Kidney glomerular epithelial cell (primary cell): ENCODE data around the gene SRGAP3.
A peak's percentile ranks its signal among the peaks of the same experiment; 100 is the strongest.

Experiments used
- DNase-seq: peaks from one replicate; lab custom pipeline; 2025; lab: John Stamatoyannopoulos, UW

Gene SRGAP3

DNA sequence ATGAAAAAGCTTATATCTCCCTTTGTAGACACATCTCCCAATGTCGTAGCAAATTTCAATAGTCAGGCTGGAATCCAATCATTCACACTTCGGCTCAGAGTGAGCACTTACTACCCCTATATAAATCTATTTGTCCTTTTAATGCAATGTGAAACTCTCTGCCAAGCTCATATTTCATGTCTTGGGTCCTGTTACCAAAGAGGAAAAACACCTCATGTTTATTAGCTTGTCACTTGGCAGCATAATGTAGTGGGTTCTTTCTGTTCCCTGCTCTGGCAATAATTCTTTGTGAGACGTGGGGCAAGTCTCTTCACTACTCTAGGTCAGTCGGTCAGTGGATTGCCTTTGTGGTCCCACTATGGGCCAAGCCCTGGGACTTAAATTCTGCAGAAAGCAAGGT lies 107.1 kb downstream of the SRGAP3 start:
- no peak for DNase-seq

DNA sequence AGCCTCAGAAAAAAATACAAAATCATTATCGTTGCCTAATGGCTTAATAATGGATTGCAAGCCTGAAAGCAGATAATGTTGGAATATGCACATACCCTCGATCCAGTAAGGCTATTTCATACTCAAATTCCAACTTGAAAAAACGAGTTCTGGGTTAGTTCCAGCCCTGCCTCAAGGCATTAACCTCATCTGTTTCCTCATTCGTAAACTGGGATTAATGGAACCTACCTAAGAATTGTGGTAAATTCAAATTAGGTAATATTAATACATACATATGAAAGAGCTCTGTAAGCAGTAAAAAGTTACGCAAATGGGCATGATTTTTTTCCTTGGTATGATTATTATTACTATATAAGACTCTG lies 107.5 kb downstream of the SRGAP3 start:
- DNase-seq: no peak

DNA sequence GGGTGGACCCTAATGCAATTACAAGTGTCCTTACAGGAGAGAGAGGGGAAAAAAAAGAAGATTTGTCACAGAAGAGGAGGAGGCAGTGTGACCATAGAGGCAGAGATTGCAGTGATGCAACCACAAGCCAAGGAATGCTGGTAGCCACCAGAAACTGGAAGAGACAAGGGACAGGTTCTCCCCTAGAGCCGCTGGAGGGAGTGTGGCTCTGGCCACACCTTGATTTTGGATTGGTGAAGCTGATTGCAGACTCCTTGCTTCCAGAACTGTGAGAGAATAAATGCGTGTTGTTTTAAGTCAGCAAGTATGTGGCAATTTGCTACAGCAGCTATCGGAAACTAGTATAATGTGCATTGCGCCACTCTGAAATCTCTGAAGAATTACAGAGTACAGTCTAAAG lies 110.1 kb downstream of the SRGAP3 start:
- no peak for DNase-seq

DNA sequence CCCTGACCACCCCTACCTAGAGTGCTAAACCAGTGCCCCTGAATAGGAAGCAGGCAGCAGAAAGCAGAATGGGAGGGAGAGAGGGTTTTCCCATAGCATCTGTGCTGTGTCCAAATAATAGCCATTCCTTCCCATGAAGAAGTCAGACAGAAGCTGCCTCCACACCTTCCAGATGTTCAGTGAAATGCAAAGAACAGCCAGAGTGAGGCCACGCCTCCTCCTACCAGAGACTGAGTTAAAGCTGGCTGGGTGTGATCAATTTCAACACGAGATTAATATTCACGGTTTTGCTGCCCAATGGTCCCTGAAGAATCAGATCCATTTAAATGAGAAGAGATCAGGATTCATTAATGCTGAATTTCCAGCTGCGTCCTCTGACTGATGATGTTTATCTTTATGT lies 111.8 kb downstream of the SRGAP3 start:
- no peak for DNase-seq

DNA sequence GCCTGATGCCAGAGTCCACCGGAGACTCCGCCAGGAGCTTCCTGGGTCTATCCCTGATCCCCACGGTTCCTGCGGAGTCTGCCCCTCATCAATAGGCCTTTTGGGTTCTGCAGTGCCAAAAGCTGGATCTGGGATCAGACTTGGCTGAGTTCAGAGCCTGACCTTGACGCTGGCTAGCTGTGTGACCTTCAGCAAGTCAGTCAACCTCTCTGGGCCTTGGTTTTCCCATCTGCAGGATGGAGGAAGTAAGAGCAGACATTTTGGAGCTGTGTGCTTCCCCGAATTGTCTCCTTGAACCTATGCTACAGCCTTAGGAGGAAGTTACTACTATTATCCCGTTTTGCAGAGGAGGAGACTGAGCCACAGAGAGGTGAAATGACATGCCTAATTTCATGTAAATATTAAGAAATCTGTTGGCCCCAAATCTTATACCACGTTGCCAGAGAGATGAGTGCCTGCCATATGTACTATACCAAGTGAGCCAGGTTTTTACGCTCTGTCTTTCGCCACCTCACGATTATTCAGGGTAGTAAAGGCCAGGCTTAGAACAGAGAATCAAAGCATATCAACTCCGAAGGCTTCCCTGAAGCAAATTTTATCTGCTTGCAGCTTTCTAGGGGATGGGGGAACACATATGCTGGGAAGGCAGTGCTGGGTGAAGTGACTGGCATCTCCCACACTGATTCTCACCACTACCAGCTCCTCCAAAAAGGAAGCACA lies 112.5 kb downstream of the SRGAP3 start:
- DNase-seq: no peak

DNA sequence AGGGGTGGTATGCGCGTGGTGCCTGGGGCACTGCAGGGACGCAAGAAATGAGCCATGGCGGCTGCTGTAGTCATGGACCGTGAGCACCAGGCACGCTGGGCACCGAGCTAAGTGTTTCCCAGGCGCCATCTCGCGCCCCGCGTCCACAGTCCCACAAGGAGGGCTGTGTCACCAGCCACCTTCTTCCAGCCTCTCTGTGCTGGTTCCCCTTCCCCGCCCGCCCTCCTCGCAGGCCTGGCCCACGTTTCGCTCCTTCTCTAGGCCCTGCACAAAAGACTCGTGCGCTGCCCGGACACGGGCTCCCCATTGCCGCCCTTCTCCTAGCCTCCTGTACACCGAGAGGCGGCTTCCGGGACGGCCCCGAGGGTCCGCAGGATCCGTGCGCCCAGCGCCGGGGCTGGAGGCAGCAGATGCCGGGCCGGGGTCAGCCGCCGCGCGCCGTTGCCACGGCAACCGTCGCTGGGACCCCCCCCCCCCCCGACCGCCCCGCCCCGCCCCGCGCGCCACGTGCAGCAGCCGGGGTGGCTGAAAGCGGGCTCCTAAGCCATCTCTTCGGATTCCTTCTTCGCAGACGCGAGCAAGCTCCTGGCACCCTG lies 113.4 kb downstream of the SRGAP3 start:
- no peak for DNase-seq

DNA sequence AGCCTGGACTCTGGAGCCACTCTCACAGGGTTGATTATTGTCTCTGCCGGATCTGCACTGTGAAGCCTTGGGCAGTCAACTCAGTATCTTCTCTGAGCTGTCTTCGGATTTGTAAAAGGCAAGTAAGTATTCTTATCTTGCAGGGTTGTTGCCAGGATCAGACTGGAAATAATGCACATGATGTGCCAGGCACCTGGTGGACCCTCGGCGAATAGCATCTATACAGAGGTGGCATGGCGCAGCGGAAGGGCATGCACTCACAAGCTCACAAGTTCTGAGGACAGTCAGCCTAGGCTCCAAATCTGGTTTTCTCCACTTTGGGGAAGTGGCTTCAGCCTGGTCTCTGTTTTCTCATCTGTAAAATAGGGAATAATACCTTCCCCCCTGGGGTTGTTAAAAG lies 113.9 kb downstream of the SRGAP3 start:
- DNase-seq: no peak

DNA sequence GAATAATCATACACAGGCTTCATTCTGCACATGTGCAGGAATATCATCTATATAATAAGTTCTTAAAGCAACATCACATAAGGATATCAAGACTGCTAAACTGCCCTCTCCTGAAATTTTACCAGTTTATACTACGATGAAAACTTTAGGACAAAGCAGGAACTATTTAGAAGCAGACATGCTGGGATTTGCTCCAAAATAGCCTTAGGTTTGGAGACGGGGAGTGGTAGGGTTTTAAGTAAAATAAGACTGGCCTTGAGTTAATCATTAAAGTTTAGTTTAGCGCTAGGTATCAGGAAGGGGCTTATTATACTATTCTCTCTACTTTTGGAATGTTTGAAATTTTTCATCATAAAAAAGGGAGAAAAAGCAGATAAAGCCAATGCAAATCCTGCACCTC lies 115.8 kb downstream of the SRGAP3 start:
- no peak for DNase-seq

DNA sequence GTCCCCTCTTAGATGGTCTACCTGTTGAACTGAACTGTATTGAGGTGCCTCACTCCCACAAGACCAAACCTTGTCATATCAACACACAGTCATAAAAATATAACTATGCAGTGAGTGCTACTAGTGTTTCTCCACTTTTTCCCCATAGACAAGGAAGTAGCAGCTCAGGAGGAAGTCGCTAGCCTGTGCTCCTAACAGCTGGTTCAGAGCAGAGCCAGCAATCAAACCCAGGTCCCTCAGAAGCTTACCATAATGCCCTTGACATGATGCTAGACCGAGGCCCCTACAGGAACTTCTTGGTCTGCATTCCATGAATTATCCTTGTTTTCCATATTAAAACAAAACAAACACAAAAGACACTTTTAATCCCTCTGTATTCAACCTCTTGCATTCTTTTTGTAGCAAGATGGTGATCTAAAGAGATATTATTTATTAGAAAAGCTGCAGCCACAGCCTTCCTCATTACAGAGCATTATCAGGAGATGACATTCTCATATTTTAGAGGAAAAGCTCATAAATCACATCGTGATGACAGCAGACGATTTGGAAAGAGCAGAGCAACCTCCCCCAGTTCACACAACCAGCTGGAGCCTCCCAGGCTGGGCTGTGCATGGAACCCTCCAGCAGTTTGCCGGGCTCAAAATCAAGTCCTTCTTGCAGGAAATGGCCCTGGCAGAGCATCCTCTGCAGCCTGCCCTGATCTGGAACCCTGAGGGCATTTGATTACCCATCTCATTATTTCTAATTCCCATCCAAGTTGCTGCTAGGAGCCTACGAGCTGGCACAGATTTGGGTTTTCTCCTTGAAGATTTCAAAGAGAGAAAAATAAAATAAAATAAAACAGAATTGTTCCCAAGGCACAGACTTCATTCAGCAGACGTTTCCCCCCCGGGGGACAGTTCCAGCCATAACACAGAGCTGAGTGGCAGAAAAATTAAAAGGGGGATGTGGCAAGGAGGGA lies 118.8 kb downstream of the SRGAP3 start:
- no peak for DNase-seq

DNA sequence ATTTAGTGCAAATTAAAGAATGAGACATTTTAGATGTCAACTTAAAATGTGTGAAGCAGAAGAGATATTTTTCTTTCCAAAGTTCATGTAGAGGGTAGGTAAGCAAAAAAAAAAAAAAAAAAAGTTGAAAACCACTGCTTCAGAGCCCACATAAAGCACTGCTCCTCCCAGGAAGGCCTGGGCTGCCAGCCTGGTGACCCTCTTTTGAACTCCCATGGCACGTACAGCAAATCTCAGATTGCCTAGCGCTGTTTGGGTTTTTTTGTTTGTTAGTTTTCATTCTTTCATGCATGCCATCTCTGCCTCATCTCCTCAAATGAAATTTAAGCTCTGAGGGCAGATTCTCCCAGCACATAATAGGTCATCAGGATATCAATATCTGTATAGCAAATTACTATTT lies 120.1 kb downstream of the SRGAP3 start:
- no peak for DNase-seq

DNA sequence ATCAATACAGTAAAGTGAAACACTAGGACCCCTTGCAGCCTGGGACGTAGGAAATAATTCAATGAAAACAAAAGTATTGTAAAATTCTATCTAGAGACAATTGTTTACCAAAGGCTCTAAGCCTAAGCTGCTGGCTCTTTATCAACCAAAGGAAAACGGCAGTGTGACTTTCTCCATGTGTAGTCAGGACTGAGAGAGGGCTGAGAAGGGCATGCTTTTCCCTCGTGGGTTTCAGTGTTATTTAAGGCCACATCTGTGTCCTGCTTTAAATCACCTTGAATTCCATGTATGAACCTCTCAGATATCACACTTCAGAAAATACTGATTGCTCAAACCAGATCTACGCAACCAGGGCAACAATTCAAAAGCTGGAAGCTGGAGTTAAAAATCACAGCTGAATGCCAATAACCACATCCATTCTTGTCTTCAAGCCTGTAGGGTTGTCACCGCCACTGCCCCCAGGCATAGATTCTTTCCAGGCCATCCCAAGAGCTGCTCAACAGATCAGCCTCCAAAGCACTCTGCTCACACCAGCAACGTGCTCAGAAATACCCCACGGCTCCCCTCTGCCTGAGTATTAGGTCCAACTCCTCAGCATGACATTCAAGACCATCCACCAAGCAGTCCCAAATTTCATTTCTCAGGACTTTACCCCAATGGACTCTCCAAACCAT lies 124.0 kb downstream of the SRGAP3 start:
- no peak for DNase-seq

DNA sequence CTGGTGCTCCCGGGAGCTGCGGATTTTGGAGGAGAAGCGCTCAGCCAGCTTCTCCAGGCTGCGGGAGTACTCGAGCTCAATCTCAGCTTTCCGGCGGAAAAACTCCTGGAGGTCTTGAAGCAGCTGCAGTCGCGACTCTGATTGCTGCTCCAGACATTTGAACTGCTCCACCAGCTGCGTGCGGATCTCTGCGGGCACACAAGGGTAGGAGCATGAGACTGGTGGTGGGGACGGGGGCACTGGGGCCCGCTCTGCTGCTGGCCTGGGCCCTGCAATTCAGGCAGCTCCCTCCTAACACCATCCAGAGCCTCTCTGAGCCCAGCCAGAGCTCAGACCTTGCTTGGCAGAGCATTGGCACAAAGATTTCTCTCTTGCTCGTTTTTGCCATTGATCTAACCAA lies 124.7 kb downstream of the SRGAP3 start:
- DNase-seq: no peak

DNA sequence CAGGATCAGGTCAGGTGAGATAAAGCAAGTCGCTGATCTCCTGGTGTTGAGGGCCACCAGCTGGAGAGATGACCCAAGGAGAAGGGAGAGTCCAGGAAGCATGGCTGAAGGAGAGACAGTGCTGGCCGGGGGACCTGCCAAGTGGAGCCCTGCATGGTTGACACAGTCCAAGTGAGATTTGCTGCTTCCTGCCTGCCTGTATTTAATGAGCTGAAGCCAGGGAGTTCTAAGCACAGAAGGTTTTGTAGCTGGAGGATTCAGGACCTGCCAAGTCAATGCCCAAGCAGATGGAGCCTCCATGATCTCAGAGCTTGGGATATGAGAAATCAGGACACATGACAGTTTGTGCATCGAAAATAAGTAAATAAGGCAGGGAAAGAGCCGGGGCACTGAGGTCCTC lies 125.6 kb downstream of the SRGAP3 start:
- no peak for DNase-seq

DNA sequence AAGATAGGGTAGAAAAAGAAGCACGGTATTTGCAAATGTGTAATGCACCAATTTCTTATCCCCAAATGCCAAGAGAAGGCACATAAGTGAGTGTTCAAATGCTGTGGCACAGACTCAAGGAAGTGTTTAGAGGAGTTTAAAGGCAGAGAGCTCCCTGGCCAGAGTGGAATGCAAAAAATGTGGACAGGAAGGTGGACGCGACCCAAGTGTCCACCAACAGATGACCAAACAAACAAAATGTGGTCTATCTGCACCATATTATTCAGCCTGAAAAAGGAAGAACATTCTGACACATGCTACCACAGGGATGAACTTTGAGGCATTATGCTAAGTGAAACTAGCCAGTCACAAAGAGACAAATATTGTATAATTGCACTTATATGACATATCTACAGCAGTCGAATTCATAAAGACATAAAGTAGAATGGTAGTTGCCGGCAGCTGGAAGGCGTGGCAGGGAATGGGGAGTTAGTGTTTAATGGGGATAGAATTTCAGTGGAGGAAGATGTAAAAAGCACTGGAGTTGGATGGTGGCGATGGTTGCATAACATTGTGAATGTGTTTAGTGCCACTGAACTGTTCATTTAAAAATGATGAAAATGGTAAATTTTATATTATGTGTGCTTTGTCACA lies 126.6 kb downstream of the SRGAP3 start:
- DNase-seq: no peak

DNA sequence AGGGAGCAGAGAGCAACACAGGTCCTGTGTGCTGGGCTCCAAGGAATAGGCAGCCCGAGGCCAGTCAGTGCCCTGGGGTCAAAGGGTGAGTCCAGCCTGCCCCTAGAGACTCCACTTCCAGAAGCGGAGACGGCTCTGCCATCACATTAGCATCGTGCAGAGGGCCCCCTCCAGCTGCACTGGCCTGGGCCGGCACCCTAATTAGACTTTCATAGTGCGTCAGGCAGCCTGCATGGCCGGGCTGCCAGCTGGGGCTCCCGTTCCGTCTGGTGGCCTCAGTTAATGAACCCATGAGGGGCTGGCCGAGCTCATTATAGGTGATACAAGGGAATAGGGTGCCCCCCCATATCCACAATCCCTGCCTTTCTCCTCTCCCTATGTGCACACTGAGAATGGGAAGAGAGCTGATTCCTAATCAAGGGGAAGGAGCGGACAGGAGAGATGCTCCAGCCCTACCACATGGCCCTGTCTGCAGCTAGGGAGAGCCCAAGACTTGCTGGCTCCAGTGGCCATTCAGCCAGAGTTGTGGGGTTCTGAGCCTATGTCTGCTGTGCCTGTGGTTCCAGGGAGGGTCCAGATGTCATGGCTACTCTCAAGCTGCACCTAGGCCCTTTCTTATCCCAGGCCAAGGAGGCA lies 128.0 kb downstream of the SRGAP3 start:
- no peak for DNase-seq

DNA sequence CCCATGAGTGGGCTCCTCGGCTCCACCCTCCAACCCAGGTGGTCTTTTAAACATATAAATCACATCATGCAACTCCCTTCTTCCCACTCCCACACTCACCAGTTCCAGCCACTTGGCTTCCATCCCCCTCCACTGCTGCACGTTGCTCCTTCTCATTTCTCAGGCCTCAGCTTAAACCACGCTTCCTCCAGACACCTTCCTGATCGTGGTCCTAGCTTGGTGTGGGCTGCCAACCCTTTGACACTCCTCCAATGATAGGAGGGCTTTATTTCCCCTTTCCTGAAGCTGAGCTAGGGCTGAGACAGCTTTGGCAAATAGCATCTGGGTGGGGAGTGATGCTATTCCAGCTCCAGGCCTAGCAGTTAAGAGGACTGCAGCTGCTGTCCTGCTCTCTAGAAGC lies 130.1 kb downstream of the SRGAP3 start:
- no peak for DNase-seq

DNA sequence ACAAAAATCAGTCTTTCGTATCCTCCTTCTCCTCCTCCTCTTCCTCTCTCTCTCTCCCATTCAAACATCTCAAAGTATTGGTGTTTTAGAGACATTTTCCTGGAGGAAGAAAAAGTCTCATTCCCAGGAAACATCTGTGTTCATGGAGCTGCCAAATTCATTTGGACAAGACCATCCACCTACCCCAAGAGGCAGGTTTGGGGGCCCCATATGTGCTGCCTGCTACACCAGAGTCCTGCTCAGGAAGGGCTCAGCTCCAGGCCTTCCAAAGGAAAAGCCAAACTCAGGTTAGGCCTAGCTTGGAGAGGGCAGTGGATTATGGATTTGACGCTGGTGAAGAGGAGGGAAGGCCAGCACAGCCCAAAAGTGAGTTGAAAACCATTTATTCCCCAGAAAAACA lies 131.2 kb downstream of the SRGAP3 start:
- no peak for DNase-seq

DNA sequence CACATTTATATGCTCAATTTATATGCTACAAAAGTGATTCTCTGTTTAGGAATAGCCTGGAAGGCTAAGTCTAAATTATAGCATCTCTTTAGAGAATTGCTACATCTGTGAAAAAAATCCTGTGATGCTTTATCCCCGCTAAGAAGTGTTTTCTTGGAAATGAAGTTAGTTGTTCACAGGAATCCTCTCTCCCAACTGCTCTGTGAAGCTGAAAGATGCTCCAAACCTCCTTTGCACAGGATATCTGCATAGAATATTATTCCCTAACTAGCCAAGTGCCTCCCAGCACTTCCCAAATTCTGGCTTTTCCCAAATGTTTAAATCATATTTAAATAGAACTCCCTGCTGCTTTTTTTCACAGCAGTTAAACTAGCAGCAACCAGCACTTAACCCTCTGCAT lies 132.2 kb downstream of the SRGAP3 start:
- DNase-seq: no peak

DNA sequence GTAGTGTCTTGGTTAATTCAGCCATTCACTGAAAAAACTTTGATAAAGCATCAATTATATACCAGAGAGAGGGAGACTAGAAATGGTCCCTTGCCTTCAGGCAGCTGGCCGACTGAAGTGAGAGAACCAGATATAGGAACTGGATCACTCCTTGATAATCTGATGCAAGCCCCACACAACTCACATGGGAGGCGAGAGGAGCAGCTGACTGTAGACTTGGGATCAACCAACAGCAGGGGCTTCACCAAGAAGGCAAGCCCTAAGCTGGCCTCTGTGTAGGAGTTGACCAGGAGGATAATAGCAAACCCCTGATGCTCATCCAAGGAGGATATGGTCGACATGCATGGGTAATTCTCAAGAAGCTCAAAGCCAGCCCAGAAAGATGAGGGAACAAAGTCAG lies 133.1 kb downstream of the SRGAP3 start:
- DNase-seq: peak; percentile 14

DNA sequence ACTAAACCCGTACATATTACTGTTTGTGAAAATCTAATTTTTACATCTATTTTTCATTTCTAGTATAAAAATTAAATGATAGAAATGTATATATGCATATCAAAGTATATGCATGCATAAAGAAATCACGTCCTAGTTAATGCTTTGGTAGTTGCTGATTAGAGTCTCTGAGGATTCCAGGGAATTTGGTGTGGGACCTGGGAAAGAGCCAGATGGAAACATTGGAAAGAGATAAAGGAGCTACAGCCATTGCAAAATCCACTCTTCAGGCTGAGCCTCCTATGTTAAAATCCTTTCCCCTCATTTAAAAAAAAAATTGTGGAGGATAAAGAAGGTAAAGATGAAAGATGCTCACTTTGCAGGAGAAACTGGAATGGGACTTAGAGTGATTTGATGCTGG lies 134.1 kb downstream of the SRGAP3 start:
- no peak for DNase-seq

DNA sequence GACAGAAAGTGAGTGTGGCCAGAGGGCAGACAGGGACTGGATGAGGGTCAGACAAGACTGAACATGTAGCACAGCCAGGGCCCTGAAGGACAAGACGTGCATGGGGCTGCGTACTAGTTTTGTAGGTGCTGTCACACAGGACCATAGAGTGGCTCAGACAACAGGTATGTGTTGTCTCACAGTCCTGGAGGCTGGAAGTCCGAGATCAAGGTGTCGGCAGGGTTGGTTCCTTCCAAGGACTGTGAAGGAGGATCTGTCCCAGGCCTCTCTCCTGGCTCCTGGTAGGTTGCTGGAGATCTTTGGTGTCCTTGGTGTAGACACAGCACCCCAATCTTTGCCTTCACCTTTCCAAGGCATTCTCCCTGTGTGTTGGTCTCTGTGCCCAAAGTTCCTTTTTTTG lies 136.4 kb downstream of the SRGAP3 start:
- DNase-seq: no peak

DNA sequence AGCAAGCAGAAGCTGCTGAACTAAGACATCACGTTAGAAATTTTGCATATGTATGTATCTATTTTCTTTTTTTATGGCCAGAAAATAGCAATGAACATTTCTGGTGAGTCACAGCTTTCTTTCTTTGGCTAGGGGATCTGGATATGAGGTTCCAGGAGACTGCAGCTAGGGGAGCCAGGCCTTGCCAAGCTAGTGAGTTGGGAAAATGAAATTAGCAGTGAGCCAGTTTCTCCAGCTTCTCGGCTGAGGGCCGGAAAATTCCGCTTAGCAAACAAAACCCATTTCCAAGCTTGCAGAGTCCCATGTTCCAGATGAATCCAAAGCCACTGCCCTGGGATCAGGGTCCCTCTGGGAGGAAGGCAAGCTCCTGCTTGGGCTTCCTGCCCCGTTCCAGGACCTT lies 137.6 kb downstream of the SRGAP3 start:
- no peak for DNase-seq
